Spleen (tissue), 7 donors: ENCODE data around the gene SHC4.

Experiments
- CTCF ChIP-seq, 11 experiments: fragments of 200-600 bp in 7 of 11; fragments of 450-650 bp in 4 of 11; sonication (generic) in 4 of 11; IDR thresholded peaks in 8 of 11; conservative IDR thresholded peaks in 3 of 11; 1 replicate in 7 of 11; 2 replicates in 4 of 11; pipeline versions ENCODE4 v1.4.0 to v1.8.0; 2016 to 2021; ENCODE audit warnings: antibody characterized with exemption in 11 of 11, inconsistent platforms in 4 of 11, mild to moderate bottlenecking in 1 of 11
- POLR2A ChIP-seq, 3 donors: fragments of 450-650 bp; IDR thresholded peaks; one replicate each; pipeline ENCODE4 v1.5.1; 2017; ENCODE audit warnings: antibody characterized with exemption in 3 of 3, mild to moderate bottlenecking in 1 of 3
- POLR2AphosphoS5 ChIP-seq, 3 donors: sonication (generic); formaldehyde crosslinking; IDR thresholded peaks; one replicate each; pipeline ENCODE4 v1.5.1; 2017; ENCODE audit warnings: antibody characterized with exemption in 3 of 3
- donor health status: DM: no; HTN: no; CAD: no; lungs with moderate emphysema.
- donor health status: DM: no; HTN: no; CAD: no.
- donor health status: DM: no; HTN: no; CAD: no.

DNA sequence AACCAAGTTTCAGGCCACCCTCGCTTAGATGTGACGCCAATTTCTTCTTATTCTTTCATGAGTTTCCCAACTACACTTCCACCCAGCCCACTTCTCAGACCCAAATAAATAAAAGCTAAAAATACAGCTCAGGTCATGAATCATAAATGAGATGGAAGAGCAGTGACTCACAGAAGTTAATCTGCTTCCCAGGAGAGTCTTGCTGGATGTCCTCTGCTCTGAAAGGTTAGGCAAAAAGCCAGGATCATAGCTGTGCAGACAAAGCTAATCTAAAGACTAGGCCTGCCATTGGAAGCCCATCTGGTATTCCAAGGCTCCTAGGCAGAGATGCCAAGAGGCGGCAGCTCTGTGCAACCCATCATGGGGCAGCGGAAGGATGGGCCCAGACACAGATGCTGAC is 24.1 kb downstream of the SHC4 start:
- TF ChIP-seq POLR2AphosphoS5 (IDR thresholded peaks at IDR 0.05), result no peak
- TF ChIP-seq CTCF (IDR thresholded peaks at IDR 0.05 in 8 of 11, conservative IDR thresholded peaks at IDR 0.05 in 3 of 11), result no peak
- TF ChIP-seq POLR2A (IDR thresholded peaks at IDR 0.05), result no peak
